ENCODE measurements around the gene GLYATL1.

- TF ChIP-seq EZH2phosphoT487 (IDR thresholded peaks at IDR 0.05; ENCODE audit: borderline replicate concordance): no peak
- TF ChIP-seq CTCF (conservative IDR thresholded peaks at IDR 0.05; ENCODE audit: low read length): no peak
These were observed 53.2 kb downstream of the GLYATL1 start for GRCh38 chr11:58992489-58992888.

Data from Loucy (cell line).